IMR-90 (cell line): ENCODE measurements around the gene RIPK4. TPM values are rescaled to one million over a fixed set of nuclear protein-coding genes. Genes with fewer than 3 reads are reported as not detected.

Source experiments
- ATAC-seq: fragments of 200-7000 bp; cut with Tn5 transposase; 2 replicates; pipeline ENCODE4 v1.9.1; 2020; ENCODE audit warnings: low read depth, mild to moderate bottlenecking, moderate library complexity
- BruUV-seq: library from RNA; stranded (reverse); fragments of 400-500 nt; replicated peaks from 2 replicates; lab custom pipeline; 2021; lab: Mats Ljungman, UMichigan
- CTCF ChIA-PET: fragments of 300-600 bp; formaldehyde crosslinking; extraction: SDS; loops from one replicate; lab custom pipeline; 2021; ENCODE audit warnings: antibody characterized with exemption; lab: Yijun Ruan, JAX
- POLR2A ChIA-PET: fragments of 300-600 bp; sonication (Branson Sonifier 250); formaldehyde crosslinking; loops from one replicate; lab custom pipeline; 2022; ENCODE audit warnings: antibody characterized with exemption; ENCODE audit not compliant: unreplicated experiment; lab: Charles Lee
- DNase-seq: peaks from one replicate; pipeline ENCODE4 v3.0.0; 2013
- H2AFZ ChIP-seq: replicated peaks from 2 replicates; pipeline ENCODE3; 2013; ENCODE audit warnings: low read length, mild to moderate bottlenecking; ENCODE audit not compliant: poor library complexity
- H2AK5ac ChIP-seq: 2 replicates; pipeline ENCODE4 v1.6.1; 2013; ENCODE audit warnings: low read depth, low read length, inconsistent platforms
- H2AK9ac ChIP-seq: replicated peaks from 2 replicates; pipeline ENCODE3; 2013; ENCODE audit warnings: mild to moderate bottlenecking, low read depth, low read length, moderate library complexity; ENCODE audit not compliant: poor library complexity
- H2BK120ac ChIP-seq: 2 replicates; pipeline ENCODE4 v1.6.1; 2013; ENCODE audit warnings: low read depth, low read length, inconsistent platforms
- H2BK15ac ChIP-seq: 3 replicates; pipeline ENCODE4 v1.6.1; 2013; ENCODE audit warnings: low read depth, low read length, inconsistent platforms
- H2BK20ac ChIP-seq: 2 replicates; pipeline ENCODE4 v1.6.1; 2013; ENCODE audit warnings: low read depth, mild to moderate bottlenecking, inconsistent platforms, low read length, moderate library complexity
- H2BK5ac ChIP-seq: 2 replicates; pipeline ENCODE4 v1.6.1; 2013; ENCODE audit warnings: mild to moderate bottlenecking, low read depth, low read length, inconsistent platforms; ENCODE audit not compliant: poor library complexity, severe bottlenecking
- H3K14ac ChIP-seq: replicated peaks from 2 replicates; pipeline ENCODE4 v1.6.1; 2013; ENCODE audit warnings: low read depth, low read length, inconsistent platforms
- H3K18ac ChIP-seq: 2 replicates; pipeline ENCODE4 v1.6.1; 2013; ENCODE audit warnings: low read depth, low read length, control low read depth
- H3K23ac ChIP-seq: 2 replicates; pipeline ENCODE4 v1.6.1; 2013; ENCODE audit warnings: low read depth, low read length, inconsistent platforms
- H3K27ac ChIP-seq: 2 replicates; pipeline ENCODE4 v1.5.1; 2013; ENCODE audit warnings: mild to moderate bottlenecking, control low read depth, low read length; ENCODE audit not compliant: insufficient read depth
- H3K27me3 ChIP-seq: 2 replicates; pipeline ENCODE4 v1.6.1; 2013; ENCODE audit warnings: low read length; ENCODE audit not compliant: control insufficient read depth, insufficient read depth
- H3K36me3 ChIP-seq: 2 replicates; pipeline ENCODE4 v1.6.1; 2013; ENCODE audit warnings: low read length, mixed read lengths; ENCODE audit not compliant: control insufficient read depth, insufficient read depth
- H3K4ac ChIP-seq: 2 replicates; pipeline ENCODE4 v1.6.1; 2013; ENCODE audit warnings: low read depth, low read length, inconsistent platforms
- H3K4me1 ChIP-seq: 2 replicates; pipeline ENCODE4 v1.6.1; 2013; ENCODE audit warnings: low read length, mixed read lengths; ENCODE audit not compliant: control insufficient read depth, insufficient read depth
- H3K4me2 ChIP-seq: 2 replicates; pipeline ENCODE4 v1.6.1; 2013; ENCODE audit warnings: low read depth, mild to moderate bottlenecking, control low read depth, low read length, moderate library complexity
- H3K4me3 ChIP-seq: 2 replicates; pipeline ENCODE4 v1.5.1; 2013; ENCODE audit warnings: low read depth, mild to moderate bottlenecking, control low read depth, low read length, moderate library complexity; ENCODE audit not compliant: insufficient read depth
- H3K56ac ChIP-seq: 2 replicates; pipeline ENCODE4 v1.6.1; 2013; ENCODE audit warnings: low read length, inconsistent platforms; ENCODE audit not compliant: insufficient read depth; ENCODE audit errors: extremely low read depth
- H3K79me1 ChIP-seq, 2 experiments: 2 replicates each; pipeline ENCODE4 v1.6.1; 2013; ENCODE audit warnings: low read length in 2 of 2, inconsistent platforms in 1 of 2, low read depth in 1 of 2
- H3K9ac ChIP-seq: 2 replicates; pipeline ENCODE4 v1.6.1; 2013; ENCODE audit warnings: low read depth, low read length, control low read depth
- H3K9me1 ChIP-seq: 2 replicates; pipeline ENCODE4 v1.6.1; 2013; ENCODE audit warnings: low read length, inconsistent platforms; ENCODE audit not compliant: insufficient read depth
- H3K9me3 ChIP-seq: 2 replicates; pipeline ENCODE4 v1.6.1; 2013; ENCODE audit warnings: low read length; ENCODE audit not compliant: control insufficient read depth, insufficient read depth
- H4K20me1 ChIP-seq: 2 replicates; pipeline ENCODE4 v1.6.1; 2013; ENCODE audit warnings: low read length, inconsistent platforms; ENCODE audit not compliant: insufficient read depth
- H4K5ac ChIP-seq: 2 replicates; pipeline ENCODE4 v1.6.1; 2013; ENCODE audit warnings: mild to moderate bottlenecking, low read depth, low read length, control low read depth
- H4K8ac ChIP-seq, 2 experiments: 2 replicates each; pipeline ENCODE4 v1.6.1; 2013; ENCODE audit warnings: low read depth in 2 of 2, low read length in 2 of 2, control low read depth in 1 of 2, inconsistent platforms in 1 of 2
- H4K91ac ChIP-seq: 2 replicates; pipeline ENCODE4 v1.6.1; 2013; ENCODE audit warnings: low read depth, low read length, inconsistent platforms; ENCODE audit not compliant: insufficient read depth
- POLR2A ChIP-seq: IDR thresholded peaks from 2 replicates; pipeline ENCODE4 v1.6.1; 2012; ENCODE audit warnings: mild to moderate bottlenecking, low read depth, low read length
- RCOR1 ChIP-seq: IDR thresholded peaks from 2 replicates; pipeline ENCODE4 v1.6.1; 2012; ENCODE audit warnings: mild to moderate bottlenecking, low read length, improper control_type of control experiment; ENCODE audit not compliant: insufficient replicate concordance
- WGBS, 2 experiments: methylation state at CpG; one replicate each; pipeline versions ENCODE4 v1.1.5 to v1.1.7; 2013; ENCODE audit warnings: missing lambda C conversion rate in 2 of 2; ENCODE audit not compliant: insufficient read length in 1 of 2; ENCODE audit errors: extremely low coverage in 2 of 2; 5-methylcytosine and 5-hydroxymethylcytosine counted together
- dilution Hi-C: fragments of 300-500 bp; cut with HindIII; formaldehyde crosslinking; loops from one replicate; pipeline ENCODE4 v1.14.3; 2018; ENCODE audit warnings: low sequenced_read_pairs; ENCODE audit not compliant: unreplicated experiment
- in situ Hi-C: fragments of 300-500 bp; cut with MboI; formaldehyde crosslinking; loops from 3 replicates; pipeline ENCODE4 v1.14.3; 2019; ENCODE audit warnings: low sequenced_read_pairs, inconsistent platforms, mixed read lengths
- intact Hi-C: fragments of 100-400 bp; cut with micrococcal nuclease; formaldehyde crosslinking; loops from 2 replicates; pipeline ENCODE4 v1.10.0; 2022
- polyA plus RNA-seq, 3 experiments: library from polyadenylated mRNA; depleted of rRNA; stranded (reverse); fragments of >200 nt; gene quantifications; 2 replicates each; pipeline ENCODE4 v1.2.3, GENCODE V29; 2012; ENCODE audit warnings: low replicate concordance in 1 of 3
- total RNA-seq: library from RNA; depleted of rRNA; stranded (reverse); fragments of >200 nt; gene quantifications from 2 replicates; pipeline ENCODE4 v1.2.3, GENCODE V29; 2012

Gene RIPK4
- total and polyA plus RNA-seq, 2 of the 4 experiments (the other 2 are of a cell fraction): under 0.01 to 0.03 TPM

GRCh38 chr21:41746744-41747006, 20.2 kb downstream of the RIPK4 start:
- no peak overlapping the region for H3K18ac ChIP-seq
- no peak overlapping the region for H2BK5ac ChIP-seq
- POLR2A ChIA-PET: no interaction called here
- no peak overlapping the region for H3K4me2 ChIP-seq
- TF ChIP-seq RCOR1 (no peak), POLR2A (no peak)
- intact Hi-C loops: no loop called here
- BruUV-seq: no TSS peak
- no CpG with 5 or more reads among the region's 8 CpGs for WGBS, 2 experiments
- H3K23ac ChIP-seq: no peak overlapping the region
- no peak overlapping the region for H3K27ac ChIP-seq
- H2AK5ac ChIP-seq: no peak overlapping the region
- no peak for DNase-seq
- in situ Hi-C loops: no loop called here
- H2BK120ac ChIP-seq: no peak overlapping the region
- no peak overlapping the region for H4K5ac ChIP-seq
- no peaks in the 10 kb centered on the region for H4K20me1 ChIP-seq
- no peak overlapping the region for H3K4ac ChIP-seq
- dilution Hi-C loops: no loop called here
- H2BK20ac ChIP-seq: no peak overlapping the region
- H3K9me1 ChIP-seq: no peaks in the 10 kb centered on the region; the same call in 1 of the 2 replicates
- H2BK15ac ChIP-seq: no peak overlapping the region
- no peaks in the 10 kb centered on the region for H3K36me3 ChIP-seq
- H3K27me3 ChIP-seq: peaks cover 16% of the 10 kb centered on the region
- no peak overlapping the region for H2AK9ac ChIP-seq
- no peak overlapping the region for H2AFZ ChIP-seq
- H3K14ac ChIP-seq: no peak overlapping the region
- no peak overlapping the region for H3K9ac ChIP-seq
- no peak for ATAC-seq
- no peak overlapping the region for H4K91ac ChIP-seq
- H3K4me3 ChIP-seq: no peak overlapping the region
- H4K8ac ChIP-seq: no peak overlapping the region
- CTCF ChIA-PET: no interaction called here
- H3K79me1 ChIP-seq: no peaks in the 10 kb centered on the region
- peaks cover under 1% of the 10 kb centered on the region; the same call in 1 of the 2 replicates for H3K4me1 ChIP-seq
- H3K9me3 ChIP-seq: no peaks in the 10 kb centered on the region
- H3K56ac ChIP-seq: no peak overlapping the region
